H1 (cell line): ENCODE measurements around the gene SHMT1. TPM values are rescaled to one million over a fixed set of nuclear protein-coding genes. Genes with fewer than 3 reads are reported as not detected.

Experiments used
- CTCF ChIA-PET: fragments of 300-600 bp; sonication (Branson Sonifier 250); formaldehyde crosslinking; loops from one replicate; lab custom pipeline; 2021; ENCODE audit not compliant: partially characterized antibody; lab: Charles Lee
- POLR2A ChIA-PET: fragments of 300-600 bp; sonication (Branson Sonifier 250); formaldehyde crosslinking; loops from one replicate; lab custom pipeline; 2021; ENCODE audit warnings: inconsistent platforms; ENCODE audit not compliant: partially characterized antibody; lab: Charles Lee
- DNase-seq, 2 experiments: peaks; one replicate each; pipeline versions ENCODE4 v3.0.0 to v3.0.0-alpha.2; 2010 to 2022; ENCODE audit warnings: low spot score in 2 of 2, low read depth in 1 of 2, mixed read lengths in 1 of 2
- FAIRE-seq: peaks from 2 replicates; lab custom pipeline; 2011; peaks lifted over from hg19 to GRCh38; lab: Jason Lieb, UNC
- H2AFZ ChIP-seq: 2 replicates; pipeline ENCODE4 v1.8.1; 2012; ENCODE audit warnings: low read length, inconsistent platforms
- H2AK5ac ChIP-seq: 2 replicates; pipeline ENCODE4 v1.6.1; 2013; ENCODE audit warnings: low read depth, low read length
- H2BK120ac ChIP-seq: replicated peaks from 2 replicates; pipeline ENCODE3; 2013; ENCODE audit warnings: low read depth, low read length, inconsistent platforms
- H2BK12ac ChIP-seq: 2 replicates; pipeline ENCODE4 v1.6.1; 2013; ENCODE audit warnings: low read depth, low read length
- H2BK15ac ChIP-seq: 2 replicates; pipeline ENCODE4 v1.6.1; 2013; ENCODE audit warnings: low read length
- H2BK20ac ChIP-seq: 2 replicates; pipeline ENCODE4 v1.6.1; 2013; ENCODE audit warnings: low read length
- H2BK5ac ChIP-seq: 2 replicates; pipeline ENCODE4 v1.6.1; 2013; ENCODE audit warnings: low read depth, low read length
- H3K14ac ChIP-seq: 2 replicates; pipeline ENCODE4 v1.6.1; 2013; ENCODE audit warnings: inconsistent platforms; ENCODE audit not compliant: insufficient read length
- H3K18ac ChIP-seq: 2 replicates; pipeline ENCODE4 v1.6.1; 2013; ENCODE audit warnings: low read length; ENCODE audit errors: extremely low read depth
- H3K23ac ChIP-seq: 2 replicates; pipeline ENCODE4 v1.6.1; 2013; ENCODE audit warnings: inconsistent platforms; ENCODE audit not compliant: insufficient read length
- H3K23me2 ChIP-seq: 2 replicates; pipeline ENCODE4 v1.6.1; 2013; ENCODE audit warnings: low read depth, low read length
- H3K27ac ChIP-seq: 2 replicates; pipeline ENCODE4 v1.6.1; 2011; ENCODE audit warnings: low read depth, low read length, inconsistent platforms
- H3K27me3 ChIP-seq, 4 experiments: replicated peaks in 1 of 4; 1 replicate in 1 of 4; 2 replicates in 3 of 4; pipeline versions ENCODE4 v1.6.1 to v1.8.1; 2011 to 2013; ENCODE audit warnings: low read length in 3 of 4, mild to moderate bottlenecking in 3 of 4, inconsistent platforms in 2 of 4, mixed read lengths in 2 of 4, moderate library complexity in 1 of 4; ENCODE audit not compliant: control insufficient read depth in 3 of 4, insufficient read depth in 3 of 4; ENCODE audit errors: extremely low read depth in 1 of 4
- H3K36me3 ChIP-seq, 4 experiments: 2 replicates each; pipeline versions ENCODE4 v1.6.1 to v1.8.1; 2011 to 2013; ENCODE audit warnings: mild to moderate bottlenecking in 4 of 4, low read length in 3 of 4, moderate library complexity in 2 of 4, control low read depth in 1 of 4, inconsistent platforms in 1 of 4; ENCODE audit not compliant: insufficient read depth in 4 of 4, control insufficient read depth in 2 of 4
- H3K4ac ChIP-seq: replicated peaks from 2 replicates; pipeline ENCODE3; 2013; ENCODE audit warnings: low read length, low read depth, mixed read lengths, inconsistent platforms; ENCODE audit not compliant: insufficient read length
- H3K4me1 ChIP-seq, 4 experiments: replicated peaks in 1 of 4; 1 replicate in 1 of 4; 2 replicates in 3 of 4; pipeline versions ENCODE4 v1.6.1 to v1.8.1; 2011 to 2013; ENCODE audit warnings: low read length in 3 of 4, inconsistent platforms in 2 of 4, mixed read lengths in 1 of 4; ENCODE audit not compliant: insufficient read depth in 4 of 4, control insufficient read depth in 3 of 4
- H3K4me2 ChIP-seq, 2 experiments: 2 replicates each; pipeline versions ENCODE4 v1.6.1 to v1.8.1; 2011 to 2013; ENCODE audit warnings: low read depth in 2 of 2, low read length in 2 of 2, control low read depth in 1 of 2, inconsistent platforms in 1 of 2, mild to moderate bottlenecking in 1 of 2; ENCODE audit not compliant: insufficient read depth in 1 of 2
- H3K4me3 ChIP-seq, 4 experiments: fragments of 200-600, 300-600 bp in 1 of 4; sonication (generic), shearing (Covaris generic), sonication (Bioruptor Twin) in 1 of 4; 2 replicates each; pipeline versions ENCODE4 v1.5.1 to v1.8.1; 2011 to 2016; ENCODE audit warnings: low read length in 4 of 4, low read depth in 3 of 4, control low read depth in 2 of 4, inconsistent platforms in 2 of 4, mild to moderate bottlenecking in 2 of 4, mixed read lengths in 1 of 4, moderate library complexity in 1 of 4; ENCODE audit not compliant: insufficient read depth in 2 of 4; ENCODE audit errors: extremely low read depth in 1 of 4
- H3K56ac ChIP-seq: replicated peaks from 2 replicates; pipeline ENCODE3; 2013; ENCODE audit warnings: low read depth, mild to moderate bottlenecking, mixed read lengths, low read length, inconsistent platforms; ENCODE audit not compliant: insufficient read length
- H3K79me1 ChIP-seq: 2 replicates; pipeline ENCODE4 v1.6.1; 2013; ENCODE audit warnings: low read depth, low read length, control low read depth
- H3K79me2 ChIP-seq, 2 experiments: 2 replicates each; pipeline versions ENCODE4 v1.6.1 to v1.8.1; 2012 to 2013; ENCODE audit warnings: low read length in 2 of 2, mild to moderate bottlenecking in 2 of 2, inconsistent platforms in 1 of 2; ENCODE audit not compliant: insufficient read depth in 2 of 2, control insufficient read depth in 1 of 2
- H3K9ac ChIP-seq, 4 experiments: replicated peaks in 1 of 4; 1 replicate in 1 of 4; 2 replicates in 3 of 4; pipeline versions ENCODE4 v1.6.1 to v1.8.1; 2011 to 2013; ENCODE audit warnings: low read depth in 3 of 4, low read length in 3 of 4, control low read depth in 2 of 4, mild to moderate bottlenecking in 2 of 4, moderate library complexity in 2 of 4, inconsistent platforms in 1 of 4; ENCODE audit errors: extremely low read depth in 1 of 4
- H3K9me3 ChIP-seq, 2 experiments: 2 replicates each; pipeline versions ENCODE4 v1.6.1 to v1.8.1; 2012 to 2013; ENCODE audit warnings: mild to moderate bottlenecking in 2 of 2, moderate library complexity in 2 of 2, control low read depth in 1 of 2, inconsistent platforms in 1 of 2, low read depth in 1 of 2, low read length in 1 of 2, mixed read lengths in 1 of 2; ENCODE audit not compliant: insufficient read depth in 2 of 2
- H4K20me1 ChIP-seq, 2 experiments: replicated peaks in 1 of 2; 2 replicates each; pipeline versions ENCODE3 to v1.8.1; 2011 to 2013; ENCODE audit warnings: inconsistent platforms in 2 of 2, low read length in 2 of 2, mild to moderate bottlenecking in 1 of 2; ENCODE audit not compliant: insufficient read depth in 2 of 2, control insufficient read depth in 1 of 2
- H4K5ac ChIP-seq: 2 replicates; pipeline ENCODE4 v1.6.1; 2013; ENCODE audit warnings: low read length, low read depth, mixed read lengths, inconsistent platforms; ENCODE audit not compliant: insufficient read length
- H4K8ac ChIP-seq: 2 replicates; pipeline ENCODE4 v1.8.0; 2013; ENCODE audit warnings: mild to moderate bottlenecking, moderate library complexity, low read length, inconsistent platforms; ENCODE audit not compliant: insufficient read depth; ENCODE audit errors: extremely low read depth
- H4K91ac ChIP-seq: replicated peaks from 2 replicates; pipeline ENCODE3; 2013; ENCODE audit warnings: low read length, mixed read lengths, inconsistent platforms; ENCODE audit not compliant: insufficient read length
- SAP30 ChIP-seq: fragments of 300-600 bp; sonication (generic); IDR thresholded peaks from 2 replicates; pipeline ENCODE4 v1.7.1; 2012; ENCODE audit warnings: low read length, moderate library complexity, mild to moderate bottlenecking, inconsistent platforms; ENCODE audit not compliant: insufficient read depth, insufficient replicate concordance
- WGBS, 2 experiments: shearing (Covaris generic) in 1 of 2; methylation state at CpG; one replicate each; pipeline versions ENCODE4 v1.1.6 to v1.1.7; 2013 to 2015; ENCODE audit warnings: low lambda C conversion rate in 2 of 2, mixed read lengths in 2 of 2, inconsistent platforms in 1 of 2, low coverage in 1 of 2, missing lambda C conversion rate in 1 of 2; ENCODE audit not compliant: insufficient replicate concordance in 2 of 2, insufficient coverage in 1 of 2, insufficient read length in 1 of 2; ENCODE audit errors: extremely low coverage in 1 of 2, missing lambda C conversion rate in 1 of 2; 5-methylcytosine and 5-hydroxymethylcytosine counted together
- polyA plus RNA-seq, 7 experiments: library from polyadenylated mRNA; depleted of rRNA in 3 of 7; stranded (reverse) in 5 of 7; unstranded in 2 of 7; fragments of >200 nt in 5 of 7; fragments of 200-250 nt in 2 of 7; gene quantifications; 1 replicate in 5 of 7; 2 replicates in 1 of 7; 4 replicates in 1 of 7; pipeline versions ENCODE4 v1.2.1 to v1.2.3, GENCODE V29; 2011 to 2013; ENCODE audit warnings: missing spikeins in 2 of 7, mixed read lengths in 2 of 7
- total RNA-seq: library from RNA; stranded (reverse); fragmentation: NEBNext Ultra II Directional; extraction: Animal tissue kit (Norgen Biotek cat#: 25700); gene quantifications from 2 replicates; pipeline ENCODE4 v1.2.1, GENCODE V29; 2021

SHMT1 gene
- total and polyA plus RNA-seq, 2 of the 8 experiments (the other 6 are each of a cell fraction or from before 2014, with no cell fraction given), result 30.7 to 39.3 TPM

- Histone ChIP-seq H3K4me2 (no peak overlapping the region), H3K56ac (no peak overlapping the region), H4K20me1 (peaks cover 0 to 4% of the 10 kb centered on the region in 2 experiments), H2AK5ac (no peak overlapping the region), H3K36me3 (peaks cover 37 to 69% (median 55%) of the 10 kb centered on the region in 4 experiments), H3K23me2 (no peaks in the 10 kb centered on the region), H3K9me3 (no peaks in the 10 kb centered on the region), H4K8ac (no peak overlapping the region), H4K91ac (no peak overlapping the region), H3K4me1 (no peaks in the 10 kb centered on the region), H3K79me2 (no peaks in the 10 kb centered on the region), H3K27ac (no peak overlapping the region), H2BK5ac (no peak overlapping the region), H3K23ac (no peak overlapping the region), H3K18ac (no peak overlapping the region), H2BK12ac (no peak overlapping the region), H2BK15ac (no peak overlapping the region), H3K14ac (no peak overlapping the region), H3K79me1 (no peaks in the 10 kb centered on the region; the same call in 1 of the 2 replicates), H2AFZ (no peak overlapping the region), H4K5ac (no peak overlapping the region), H3K27me3 (no peaks in the 10 kb centered on the region), H3K4ac (no peak overlapping the region), H3K4me3 (no peak overlapping the region), H2BK120ac (no peak overlapping the region), H3K9ac (no peak overlapping the region), H2BK20ac (no peak overlapping the region)
- DNase-seq (no peak), FAIRE-seq (no peak)
- CTCF ChIA-PET, result no interaction called here
- POLR2A ChIA-PET, result interaction anchor here (0.7 to 2.0 kb wide), 4 partner anchors 10 to 89 kb away, joined by 3 to 6 read pairs (median 4); no protein-coding TSS in a partner anchor
- WGBS, 2 experiments, result 94% methylated on average over 14 of the region's 15 CpGs; no CpG with 5 or more reads in 1 of the 2 experiments
- TF ChIP-seq SAP30, result no peak
Observed at GRCh38 chr17:18291718-18292540, 71.4 kb downstream of the SHMT1 start.
